Breast epithelium (tissue), 3 donors: ENCODE results near the gene PTPRN.

Source experiments
- POLR2A ChIP-seq: fragments of 450-650 bp; IDR thresholded peaks from one replicate; pipeline ENCODE4 v1.6.1; 2016; ENCODE audit warnings: antibody characterized with exemption, mild to moderate bottlenecking, moderate library complexity
- POLR2AphosphoS5 ChIP-seq, 3 donors: sonication (generic); formaldehyde crosslinking; IDR thresholded peaks; one replicate each; pipeline ENCODE4 v1.6.1; 2017; ENCODE audit warnings: antibody characterized with exemption in 3 of 3
- TF ChIP-seq, protein P1 (sequence below), 3 donors: fragments of 450-650 bp; IDR thresholded peaks; one replicate each; pipeline ENCODE4 v1.5.1; 2016 to 2017; ENCODE audit warnings: antibody characterized with exemption in 3 of 3, mild to moderate bottlenecking in 3 of 3, moderate library complexity in 3 of 3

DNA sequence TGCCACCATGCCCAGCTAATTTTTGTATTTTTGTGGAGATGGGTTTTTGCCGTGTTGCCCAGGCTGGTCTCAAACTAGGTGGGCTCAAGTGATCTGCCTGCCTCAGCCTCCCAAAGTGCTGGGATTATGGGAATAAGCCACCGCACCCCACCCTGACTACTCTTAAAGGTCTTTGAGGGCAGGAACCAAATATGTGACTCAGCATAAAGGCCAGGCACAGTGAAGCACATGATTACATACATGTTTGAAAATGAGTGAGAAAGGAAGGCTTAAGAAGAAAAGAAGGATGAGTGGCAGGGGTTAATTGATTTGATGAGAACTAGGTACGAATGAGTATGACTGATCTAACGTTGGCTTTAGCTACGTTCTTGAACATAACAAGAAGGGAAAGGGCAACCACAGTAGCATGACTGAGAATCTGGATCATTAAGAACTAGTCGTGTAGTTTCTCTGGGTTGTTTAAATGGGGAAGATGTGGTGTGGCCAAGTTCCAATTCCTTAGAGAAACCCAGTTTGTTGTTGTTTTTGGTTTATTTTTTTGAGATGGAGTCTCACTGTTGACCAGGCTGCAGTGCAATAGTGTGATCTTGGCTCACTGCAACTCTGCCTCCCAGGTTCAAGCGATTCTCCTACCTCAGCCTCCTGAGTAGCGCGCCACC is 16.6 kb upstream of the PTPRN start:
- TF ChIP-seq, protein P1, sequence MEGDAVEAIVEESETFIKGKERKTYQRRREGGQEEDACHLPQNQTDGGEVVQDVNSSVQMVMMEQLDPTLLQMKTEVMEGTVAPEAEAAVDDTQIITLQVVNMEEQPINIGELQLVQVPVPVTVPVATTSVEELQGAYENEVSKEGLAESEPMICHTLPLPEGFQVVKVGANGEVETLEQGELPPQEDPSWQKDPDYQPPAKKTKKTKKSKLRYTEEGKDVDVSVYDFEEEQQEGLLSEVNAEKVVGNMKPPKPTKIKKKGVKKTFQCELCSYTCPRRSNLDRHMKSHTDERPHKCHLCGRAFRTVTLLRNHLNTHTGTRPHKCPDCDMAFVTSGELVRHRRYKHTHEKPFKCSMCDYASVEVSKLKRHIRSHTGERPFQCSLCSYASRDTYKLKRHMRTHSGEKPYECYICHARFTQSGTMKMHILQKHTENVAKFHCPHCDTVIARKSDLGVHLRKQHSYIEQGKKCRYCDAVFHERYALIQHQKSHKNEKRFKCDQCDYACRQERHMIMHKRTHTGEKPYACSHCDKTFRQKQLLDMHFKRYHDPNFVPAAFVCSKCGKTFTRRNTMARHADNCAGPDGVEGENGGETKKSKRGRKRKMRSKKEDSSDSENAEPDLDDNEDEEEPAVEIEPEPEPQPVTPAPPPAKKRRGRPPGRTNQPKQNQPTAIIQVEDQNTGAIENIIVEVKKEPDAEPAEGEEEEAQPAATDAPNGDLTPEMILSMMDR (IDR thresholded peaks at IDR 0.05) = no peak
- TF ChIP-seq POLR2A (no peak), POLR2AphosphoS5 (IDR thresholded peaks at IDR 0.05) (no peak)
